ENCODE data around the gene ZBED1.

Gene ZBED1

GRCh38 chrX:2545144-2545543, 44.4 kb upstream of the ZBED1 start:
- TF ChIP-seq MAX (IDR thresholded peaks at IDR 0.05; ENCODE audit: low read depth, low read length) (no peak), CTCF (IDR thresholded peaks at IDR 0.05; ENCODE audit: low read depth, low read length) (no peak), MYC (IDR thresholded peaks at IDR 0.05; ENCODE audit: low read depth, low read length) (no peak), POLR2A (IDR thresholded peaks at IDR 0.05; ENCODE audit: extremely low read depth, insufficient read length) (no peak)
- H3K4me3 ChIP-seq (ENCODE audit: low read depth, low read length) = no peak overlapping the region
- no peak for DNase-seq (ENCODE audit: low read depth)

- no peak overlapping the region for H3K4me3 ChIP-seq (ENCODE audit: low read depth, low read length)
- DNase-seq (ENCODE audit: low read depth) = no peak
- no peak for TF ChIP-seq MAX (IDR thresholded peaks at IDR 0.05; ENCODE audit: low read depth, low read length)
These were observed 42.2 kb upstream of the ZBED1 start for GRCh38 chrX:2542826-2543521.

GRCh38 chrX:2541603-2542002, 40.8 kb upstream of the ZBED1 start:
- DNase-seq (ENCODE audit: low read depth) = no peak
- TF ChIP-seq MYC (IDR thresholded peaks at IDR 0.05; ENCODE audit: low read depth, low read length) = no peak
- TF ChIP-seq MAX (IDR thresholded peaks at IDR 0.05; ENCODE audit: low read depth, low read length) = no peak
- no peak for TF ChIP-seq POLR2A (IDR thresholded peaks at IDR 0.05; ENCODE audit: extremely low read depth, insufficient read length)
- no peak for TF ChIP-seq CTCF (IDR thresholded peaks at IDR 0.05; ENCODE audit: low read depth, low read length)
- no peak overlapping the region for H3K4me3 ChIP-seq (ENCODE audit: low read depth, low read length)

GRCh38 chrX:2540426-2540947, 39.7 kb upstream of the ZBED1 start:
- no peak overlapping the region for H3K4me3 ChIP-seq (ENCODE audit: low read depth, low read length)
- DNase-seq (ENCODE audit: low read depth) = no peak
- no peak for TF ChIP-seq MAX (IDR thresholded peaks at IDR 0.05; ENCODE audit: low read depth, low read length)
- TF ChIP-seq CTCF (IDR thresholded peaks at IDR 0.05; ENCODE audit: low read depth, low read length) = no peak
- no peak for TF ChIP-seq MYC (IDR thresholded peaks at IDR 0.05; ENCODE audit: low read depth, low read length)
- no peak for TF ChIP-seq POLR2A (IDR thresholded peaks at IDR 0.05; ENCODE audit: extremely low read depth, insufficient read length)

GRCh38 chrX:2539586-2539985, 38.8 kb upstream of the ZBED1 start:
- TF ChIP-seq POLR2A (IDR thresholded peaks at IDR 0.05; ENCODE audit: extremely low read depth, insufficient read length) = no peak
- no peak for TF ChIP-seq MAX (IDR thresholded peaks at IDR 0.05; ENCODE audit: low read depth, low read length)
- no peak for TF ChIP-seq MYC (IDR thresholded peaks at IDR 0.05; ENCODE audit: low read depth, low read length)
- no peak for TF ChIP-seq CTCF (IDR thresholded peaks at IDR 0.05; ENCODE audit: low read depth, low read length)

GRCh38 chrX:2538031-2538757, 37.4 kb upstream of the ZBED1 start:
- DNase-seq (ENCODE audit: low read depth) = no peak

More at GRCh38 chrX:2539586-2539985, 38.8 kb upstream of the ZBED1 start:
- H3K4me3 ChIP-seq (ENCODE audit: low read depth, low read length) = no peak overlapping the region
- DNase-seq (ENCODE audit: low read depth) = no peak

More at GRCh38 chrX:2538031-2538757, 37.4 kb upstream of the ZBED1 start:
- H3K4me3 ChIP-seq (ENCODE audit: low read depth, low read length) = no peak overlapping the region
- no peak for TF ChIP-seq MAX (IDR thresholded peaks at IDR 0.05; ENCODE audit: low read depth, low read length)
- TF ChIP-seq CTCF (IDR thresholded peaks at IDR 0.05; ENCODE audit: low read depth, low read length) = no peak
- no peak for TF ChIP-seq MYC (IDR thresholded peaks at IDR 0.05; ENCODE audit: low read depth, low read length)
- TF ChIP-seq POLR2A (IDR thresholded peaks at IDR 0.05; ENCODE audit: extremely low read depth, insufficient read length) = no peak

Measured in NB4 (cell line).